Mesothelial cell of epicardium (in vitro differentiated cells): ENCODE data around the gene GNAI3. TPM values are rescaled to one million over a fixed set of nuclear protein-coding genes. Genes with fewer than 3 reads are reported as not detected.

Experiments used
- DNase-seq, 2 experiments: peaks; one replicate each; pipeline ENCODE4 v3.0.0; 2021; ENCODE audit warnings: low spot score in 2 of 2; ENCODE audit not compliant: unreplicated experiment in 2 of 2
- H3K27ac Mint-ChIP-seq: 2 replicates; pipeline ENCODE4 v1.8.0; 2021; ENCODE audit warnings: mixed read lengths
- H3K27me3 Mint-ChIP-seq: 2 replicates; pipeline ENCODE4 v1.8.0; 2021; ENCODE audit warnings: low read depth, mixed read lengths
- H3K36me3 Mint-ChIP-seq: 2 replicates; pipeline ENCODE4 v1.8.0; 2021; ENCODE audit warnings: mixed read lengths
- H3K4me1 Mint-ChIP-seq: 2 replicates; pipeline ENCODE4 v1.8.0; 2021; ENCODE audit warnings: mixed read lengths
- H3K4me3 Mint-ChIP-seq: 2 replicates; pipeline ENCODE4 v1.8.0; 2021; ENCODE audit warnings: mild to moderate bottlenecking, moderate library complexity, mixed read lengths
- H3K9me3 Mint-ChIP-seq: 2 replicates; pipeline ENCODE4 v1.8.0; 2021; ENCODE audit warnings: mixed read lengths
- CTCF ChIP-seq: fragments of 200-600 bp; sonication (generic); IDR thresholded peaks from one replicate; pipeline ENCODE4 v1.5.0; 2021; ENCODE audit warnings: antibody characterized with exemption; ENCODE audit not compliant: unreplicated experiment
- total RNA-seq: library from RNA; stranded (reverse); gene quantifications from 3 replicates; pipeline ENCODE4 v1.2.1, GENCODE V29; 2021

The GNAI3 gene
- total RNA-seq, 1 donor from 2014 or later, result 8.2 TPM

GRCh38 chr1:109567877-109568672 is 19.7 kb downstream of the GNAI3 start:
- no peaks in the 10 kb centered on the region for H3K36me3 Mint-ChIP-seq
- no peak for TF ChIP-seq CTCF
- no peaks in the 10 kb centered on the region for H3K27me3 Mint-ChIP-seq
- no peak for DNase-seq
- H3K4me3 Mint-ChIP-seq, result no peak overlapping the region
- H3K9me3 Mint-ChIP-seq, result no peaks in the 10 kb centered on the region
- no peak overlapping the region for H3K27ac Mint-ChIP-seq
- peaks cover 9% of the 10 kb centered on the region for H3K4me1 Mint-ChIP-seq

- no peak overlapping the region for H3K4me3 Mint-ChIP-seq
- H3K27me3 Mint-ChIP-seq, result no peaks in the 10 kb centered on the region
- peaks cover 2% of the 10 kb centered on the region for H3K4me1 Mint-ChIP-seq
- TF ChIP-seq CTCF, result no peak
- no peaks in the 10 kb centered on the region for H3K36me3 Mint-ChIP-seq
- no peaks in the 10 kb centered on the region for H3K9me3 Mint-ChIP-seq
- H3K27ac Mint-ChIP-seq, result no peak overlapping the region
- no peak for DNase-seq
Observed at GRCh38 chr1:109569323-109569722, 20.9 kb downstream of the GNAI3 start.

- DNase-seq, result no peak
- Mint-ChIP-seq H3K27ac (no peak overlapping the region), H3K9me3 (no peaks in the 10 kb centered on the region), H3K36me3 (no peaks in the 10 kb centered on the region), H3K4me3 (no peak overlapping the region), H3K27me3 (no peaks in the 10 kb centered on the region), H3K4me1 (no peaks in the 10 kb centered on the region)
- no peak for TF ChIP-seq CTCF
Observed at GRCh38 chr1:109570414-109570813, 22.0 kb downstream of the GNAI3 start.

GRCh38 chr1:109573785-109574184 is 25.4 kb downstream of the GNAI3 start:
- peaks cover 13% of the 10 kb centered on the region for H3K36me3 Mint-ChIP-seq
- H3K4me3 Mint-ChIP-seq, result no peak overlapping the region
- TF ChIP-seq CTCF, result no peak
- no peaks in the 10 kb centered on the region for H3K27me3 Mint-ChIP-seq
- H3K9me3 Mint-ChIP-seq, result no peaks in the 10 kb centered on the region
- no peak for DNase-seq
- H3K4me1 Mint-ChIP-seq, result no peaks in the 10 kb centered on the region
- no peak overlapping the region for H3K27ac Mint-ChIP-seq

- no peak for TF ChIP-seq CTCF
- Mint-ChIP-seq H3K36me3 (peaks cover 34% of the 10 kb centered on the region), H3K4me1 (no peaks in the 10 kb centered on the region), H3K27ac (peak overlapping the region; percentile 16), H3K27me3 (no peaks in the 10 kb centered on the region), H3K4me3 (no peak overlapping the region), H3K9me3 (no peaks in the 10 kb centered on the region)
- no peak for DNase-seq
Observed at GRCh38 chr1:109578947-109579443, 30.6 kb downstream of the GNAI3 start.
